Thoracic aorta (tissue), 2 donors: ENCODE measurements around the gene SNX8. TPM values are rescaled to one million over a fixed set of nuclear protein-coding genes. Genes with fewer than 3 reads are reported as not detected.
"Not testable (repeated sequence)": the region's sequence is repeated elsewhere in the genome, so short reads cannot be mapped to it uniquely, and the experiment has no call there.

Experiments used
- ATAC-seq: fragments of 150-250 bp; one replicate; pipeline ENCODE4 v1.8.0; 2017; ENCODE audit warnings: low read depth; ENCODE audit not compliant: insufficient number of reproducible peaks, low FRiP score
- DNase-seq: peaks from one replicate; pipeline ENCODE4 v3.0.0-alpha.2; 2020; ENCODE audit warnings: low spot score
- H3K27ac ChIP-seq, 2 donors: fragments of 200-600 bp; sonication (generic); 1 replicate in 1 of 2; 2 replicates in 1 of 2; pipeline ENCODE4 v1.5.1; 2016; ENCODE audit warnings: mild to moderate bottlenecking in 2 of 2, moderate library complexity in 2 of 2
- H3K27me3 ChIP-seq: fragments of 200-600 bp; sonication (generic); replicated peaks from 2 replicates; pipeline ENCODE4 v1.6.0; 2016; ENCODE audit warnings: mild to moderate bottlenecking; ENCODE audit not compliant: insufficient read depth
- H3K36me3 ChIP-seq: fragments of 200-600 bp; sonication (generic); one replicate; pipeline ENCODE4 v1.5.1; 2016
- H3K4me1 ChIP-seq, 2 donors: fragments of 200-600 bp; sonication (generic); 1 replicate in 1 of 2; 2 replicates in 1 of 2; pipeline versions ENCODE4 v1.5.1 to v1.6.0; 2016; ENCODE audit warnings: low read depth in 2 of 2, mild to moderate bottlenecking in 1 of 2; ENCODE audit not compliant: control insufficient read depth in 1 of 2
- H3K4me3 ChIP-seq: fragments of 200-600 bp; sonication (generic); 2 replicates; pipeline ENCODE4 v1.5.1; 2016; ENCODE audit warnings: mild to moderate bottlenecking
- H3K9me3 ChIP-seq: fragments of 200-600 bp; sonication (generic); 2 replicates; pipeline ENCODE4 v1.5.1; 2016
- total RNA-seq, 2 donors: library from RNA; depleted of rRNA; stranded (reverse); fragments of >200 nt; gene quantifications; one replicate each; pipeline versions ENCODE4 v1.1.0 to v1.2.3, GENCODE V29; 2016
- TF ChIP-seq, protein P1 (sequence below): fragments of 200-600 bp; sonication (generic); IDR thresholded peaks from one replicate; pipeline ENCODE4 v1.5.1; 2019; ENCODE audit warnings: antibody characterized with exemption

The SNX8 gene
- total RNA-seq, 2 donors from 2014 or later, result 6.5 to 29.6 TPM

DNA sequence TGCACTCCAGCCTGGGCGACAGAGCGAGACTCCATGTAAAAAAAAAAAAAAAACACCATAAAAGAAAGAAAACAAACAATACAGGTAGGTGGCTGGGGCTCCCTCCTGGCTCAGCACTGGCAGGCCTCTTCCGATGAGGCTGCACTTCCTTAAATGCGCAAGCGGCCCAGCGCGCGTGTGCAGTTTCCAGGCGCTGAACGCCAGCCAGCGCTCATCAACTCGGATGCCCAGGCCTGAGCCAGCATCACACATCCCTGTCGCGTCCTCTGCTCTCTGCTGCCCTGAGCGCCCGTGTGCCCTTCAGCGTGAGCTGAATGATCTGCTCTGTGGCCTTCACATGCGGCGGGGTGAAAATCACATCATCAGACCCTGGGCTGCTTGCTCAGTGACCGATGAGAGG is 40.4 kb downstream of the SNX8 start:
- Histone ChIP-seq H3K9me3 (no peaks in the 10 kb centered on the region), H3K27ac (no peak overlapping the region), H3K36me3 (peaks cover 15% of the 10 kb centered on the region), H3K27me3 (no peaks in the 10 kb centered on the region), H3K4me1 (no peaks in the 10 kb centered on the region), H3K4me3 (no peak overlapping the region)
- ATAC-seq (no peak), DNase-seq (no peak)
- TF ChIP-seq, protein P1, sequence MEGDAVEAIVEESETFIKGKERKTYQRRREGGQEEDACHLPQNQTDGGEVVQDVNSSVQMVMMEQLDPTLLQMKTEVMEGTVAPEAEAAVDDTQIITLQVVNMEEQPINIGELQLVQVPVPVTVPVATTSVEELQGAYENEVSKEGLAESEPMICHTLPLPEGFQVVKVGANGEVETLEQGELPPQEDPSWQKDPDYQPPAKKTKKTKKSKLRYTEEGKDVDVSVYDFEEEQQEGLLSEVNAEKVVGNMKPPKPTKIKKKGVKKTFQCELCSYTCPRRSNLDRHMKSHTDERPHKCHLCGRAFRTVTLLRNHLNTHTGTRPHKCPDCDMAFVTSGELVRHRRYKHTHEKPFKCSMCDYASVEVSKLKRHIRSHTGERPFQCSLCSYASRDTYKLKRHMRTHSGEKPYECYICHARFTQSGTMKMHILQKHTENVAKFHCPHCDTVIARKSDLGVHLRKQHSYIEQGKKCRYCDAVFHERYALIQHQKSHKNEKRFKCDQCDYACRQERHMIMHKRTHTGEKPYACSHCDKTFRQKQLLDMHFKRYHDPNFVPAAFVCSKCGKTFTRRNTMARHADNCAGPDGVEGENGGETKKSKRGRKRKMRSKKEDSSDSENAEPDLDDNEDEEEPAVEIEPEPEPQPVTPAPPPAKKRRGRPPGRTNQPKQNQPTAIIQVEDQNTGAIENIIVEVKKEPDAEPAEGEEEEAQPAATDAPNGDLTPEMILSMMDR, result no peak

DNA sequence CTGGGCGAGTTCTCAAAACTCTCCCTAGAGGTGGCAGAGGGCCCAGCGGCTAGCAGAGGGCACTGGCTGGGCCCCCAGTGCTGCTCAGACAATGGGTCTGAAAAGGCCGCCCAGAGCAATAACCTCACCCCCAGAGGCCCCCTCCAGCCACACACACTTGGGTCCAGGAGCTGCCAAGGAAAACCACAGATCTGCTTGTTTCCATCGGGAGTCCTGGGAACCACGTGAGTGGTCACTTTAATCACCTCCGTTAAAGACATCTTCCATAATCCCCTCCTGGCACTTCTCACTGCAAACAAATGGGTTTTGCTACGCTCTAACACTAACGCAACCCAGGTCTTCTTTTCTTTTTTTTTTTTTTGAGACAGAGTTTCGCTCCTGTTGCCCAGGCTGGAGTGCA is 42.2 kb downstream of the SNX8 start:
- no peak overlapping the region for H3K4me3 ChIP-seq
- H3K9me3 ChIP-seq, result no peaks in the 10 kb centered on the region
- no peak overlapping the region for H3K27ac ChIP-seq
- no peaks in the 10 kb centered on the region for H3K4me1 ChIP-seq
- DNase-seq (no peak), ATAC-seq (no peak)
- H3K36me3 ChIP-seq, result peaks cover 13% of the 10 kb centered on the region
- TF ChIP-seq, protein P1, result no peak
- H3K27me3 ChIP-seq, result no peaks in the 10 kb centered on the region

DNA sequence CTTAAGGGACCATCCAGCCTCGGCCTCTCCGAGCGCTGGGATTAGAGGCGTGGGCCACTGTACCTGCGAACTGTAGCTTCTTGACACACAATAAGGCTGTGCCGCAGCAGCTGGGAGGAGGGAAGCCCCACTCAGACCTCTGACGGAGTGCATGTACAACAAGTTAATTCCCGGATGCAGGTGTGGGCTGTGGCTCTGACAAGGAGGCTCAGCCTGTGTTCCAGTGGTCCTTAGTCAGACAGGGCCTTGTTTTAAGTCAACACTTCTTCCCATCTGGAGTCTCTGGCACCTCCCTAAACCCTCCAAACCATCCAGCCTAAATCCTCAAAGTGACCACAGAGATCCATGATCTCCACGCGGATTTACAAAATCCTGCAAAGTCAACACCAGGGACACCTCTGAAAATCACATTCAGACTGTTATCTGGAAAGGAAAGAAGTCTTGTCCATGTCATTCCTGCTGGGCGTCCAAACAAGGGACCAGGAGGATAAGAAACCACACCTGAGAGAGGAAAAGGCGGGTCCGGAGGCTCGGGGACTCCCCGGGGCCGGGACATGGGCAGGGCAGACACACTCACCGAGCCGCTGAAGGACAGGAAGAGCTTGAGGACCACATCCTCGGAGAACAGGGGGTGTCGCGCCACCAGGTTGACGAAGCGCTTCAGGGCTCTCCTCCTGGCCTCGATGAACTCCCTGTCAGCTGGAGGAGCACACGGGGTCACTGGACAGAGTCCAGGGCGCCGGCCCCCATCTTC is 42.8 kb downstream of the SNX8 start:
- Histone ChIP-seq H3K27me3 (no peaks in the 10 kb centered on the region), H3K4me3 (no peak overlapping the region), H3K9me3 (no peaks in the 10 kb centered on the region), H3K27ac (no peak overlapping the region), H3K36me3 (peaks cover 11% of the 10 kb centered on the region), H3K4me1 (no peaks in the 10 kb centered on the region)
- ATAC-seq, result no peak
- TF ChIP-seq, protein P1, result no peak
- no peak for DNase-seq

DNA sequence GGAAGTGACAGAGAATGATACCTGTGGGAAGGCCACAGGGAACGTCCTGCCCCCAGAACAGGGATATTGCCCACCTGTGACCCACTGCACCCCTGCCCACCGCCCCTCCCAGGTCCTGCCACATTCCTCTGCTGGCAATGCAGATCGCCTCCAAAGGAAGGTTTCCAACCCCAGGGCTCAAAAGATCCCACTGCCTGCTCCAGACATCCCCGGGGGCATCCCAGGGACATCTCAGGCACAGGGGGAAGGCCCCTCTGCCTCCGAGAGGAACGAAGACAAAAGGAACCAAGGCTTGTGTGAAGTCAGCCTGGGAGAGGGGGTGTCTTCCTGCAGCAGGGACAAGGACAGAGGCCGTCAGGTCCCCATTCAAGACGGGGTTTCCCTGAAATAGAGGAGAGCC is 43.7 kb downstream of the SNX8 start:
- Histone ChIP-seq H3K4me1 (no peaks in the 10 kb centered on the region), H3K36me3 (peaks cover 11% of the 10 kb centered on the region), H3K4me3 (no peak overlapping the region), H3K9me3 (no peaks in the 10 kb centered on the region), H3K27me3 (no peaks in the 10 kb centered on the region), H3K27ac (no peak overlapping the region)
- ATAC-seq (no peak), DNase-seq (no peak)
- TF ChIP-seq, protein P1, result no peak

DNA sequence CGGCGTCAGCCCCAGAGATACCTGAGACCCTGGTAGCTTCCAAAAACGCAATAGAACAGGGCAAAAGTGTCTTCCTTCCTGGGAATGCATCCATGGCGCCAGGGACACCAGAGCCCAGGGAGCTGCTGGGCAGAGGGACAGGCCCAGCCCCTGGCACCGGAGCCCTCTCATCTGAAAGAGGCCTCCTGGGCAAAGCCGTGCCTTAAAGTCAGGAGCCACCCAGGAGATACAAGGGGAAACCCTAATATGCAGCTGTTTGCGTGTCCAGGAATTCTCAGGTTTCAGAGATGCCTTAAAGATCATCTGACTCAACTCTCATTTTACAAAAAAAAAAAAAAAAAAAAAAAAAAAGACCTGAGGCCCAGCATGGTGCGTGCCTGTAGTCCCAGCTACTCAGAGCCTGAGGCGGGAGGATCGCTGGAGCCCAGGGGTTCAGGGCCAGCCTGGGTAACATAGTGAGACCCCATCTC is 44.2 kb downstream of the SNX8 start:
- H3K9me3 ChIP-seq, result no peaks in the 10 kb centered on the region
- TF ChIP-seq, protein P1, result no peak
- H3K4me1 ChIP-seq, result no peaks in the 10 kb centered on the region
- H3K27me3 ChIP-seq, result no peaks in the 10 kb centered on the region
- H3K4me3 ChIP-seq, result no peak overlapping the region
- no peak for DNase-seq
- H3K36me3 ChIP-seq, result peaks cover 11% of the 10 kb centered on the region
- no peak overlapping the region for H3K27ac ChIP-seq
- ATAC-seq, result no peak

DNA sequence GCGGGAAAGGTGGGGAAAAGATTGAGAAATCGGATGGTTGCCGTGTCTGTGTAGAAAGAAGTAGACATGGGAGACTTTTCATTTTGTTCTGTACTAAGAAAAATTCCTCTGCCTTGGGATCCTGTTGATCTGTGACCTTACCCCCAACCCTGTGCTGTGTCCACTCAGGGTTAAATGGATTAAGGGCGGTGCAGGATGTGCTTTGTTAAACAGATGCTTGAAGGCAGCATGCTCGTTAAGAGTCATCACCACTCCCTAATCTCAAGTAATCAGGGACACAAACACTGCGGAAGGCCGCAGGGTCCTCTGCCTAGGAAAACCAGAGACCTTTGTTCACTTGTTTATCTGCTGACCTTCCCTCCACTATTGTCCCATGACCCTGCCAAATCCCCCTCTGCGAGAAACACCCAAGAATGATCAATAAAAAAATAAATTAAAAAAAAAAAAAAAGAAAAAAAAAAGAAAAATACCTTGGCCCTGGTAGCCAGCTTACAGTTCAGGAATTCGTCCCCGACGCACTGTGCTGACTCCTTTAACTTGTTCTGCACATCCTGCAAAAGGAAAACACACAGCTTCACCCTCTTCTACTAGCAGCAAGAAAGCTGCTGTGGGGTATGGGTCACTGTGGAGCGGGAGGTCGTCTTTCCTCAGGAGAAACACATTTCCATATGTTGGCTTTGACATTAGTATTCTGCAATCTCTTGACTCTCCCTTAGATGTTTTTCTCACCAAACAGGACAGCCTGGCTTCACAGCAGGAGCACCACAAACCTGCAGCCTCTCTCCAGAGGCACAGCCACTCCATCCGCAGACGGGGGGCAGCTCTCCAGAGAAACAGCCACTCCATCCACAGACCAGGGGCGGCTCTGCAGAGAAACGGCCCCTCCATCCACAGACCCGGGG is 44.9 kb downstream of the SNX8 start:
- H3K27me3 ChIP-seq, DNase-seq, H3K27ac ChIP-seq, ATAC-seq, H3K36me3 ChIP-seq, H3K4me3 ChIP-seq, H3K4me1 ChIP-seq, H3K9me3 ChIP-seq: not testable (repeated sequence)
